AG04450 (cell line): ENCODE data around the gene SMIM23. TPM values are rescaled to one million over a fixed set of nuclear protein-coding genes. Genes with fewer than 3 reads are reported as not detected.

Experiments
- CTCF ChIA-PET: fragments of 300-600, 350-600 bp; formaldehyde crosslinking; extraction: SDS; loops from one replicate; lab custom pipeline; 2022; ENCODE audit warnings: antibody characterized with exemption, inconsistent platforms; lab: Charles Lee
- POLR2A ChIA-PET: fragments of 350-600 bp; formaldehyde crosslinking; extraction: SDS; loops from one replicate; lab custom pipeline; 2021; ENCODE audit warnings: antibody characterized with exemption, inconsistent platforms; lab: Yijun Ruan, JAX
- DNase-seq: peaks from one replicate; pipeline ENCODE4 v3.0.0-alpha.2; 2011; ENCODE audit warnings: low read depth, low spot score
- H3K27ac ChIP-seq: one replicate; pipeline ENCODE4 v1.5.1; 2012; ENCODE audit warnings: low read depth, low read length, control low read depth
- H3K27me3 ChIP-seq: one replicate; pipeline ENCODE4 v1.6.0; 2012; ENCODE audit warnings: low read length; ENCODE audit not compliant: control insufficient read depth, insufficient read depth
- H3K4me3 ChIP-seq: 2 replicates; pipeline ENCODE4 v1.5.1; 2011; ENCODE audit warnings: mild to moderate bottlenecking, low read depth, low read length, control low read depth
- H3K9me3 ChIP-seq: 2 replicates; pipeline ENCODE4 v1.5.1; 2012; ENCODE audit warnings: low read length; ENCODE audit not compliant: control insufficient read depth, insufficient read depth
- polyA plus RNA-seq: library from polyadenylated mRNA; depleted of rRNA; stranded (reverse); fragments of >200 nt; gene quantifications from 2 replicates; pipeline ENCODE4 v1.2.3, GENCODE V29; 2011
- TF ChIP-seq, protein P1 (sequence below): IDR thresholded peaks from 2 replicates; pipeline ENCODE4 v1.5.1; 2011; ENCODE audit warnings: low read depth, low read length, control low read depth, inconsistent platforms

Gene SMIM23
- polyA plus RNA-seq, 1 experiment: not detected

DNA sequence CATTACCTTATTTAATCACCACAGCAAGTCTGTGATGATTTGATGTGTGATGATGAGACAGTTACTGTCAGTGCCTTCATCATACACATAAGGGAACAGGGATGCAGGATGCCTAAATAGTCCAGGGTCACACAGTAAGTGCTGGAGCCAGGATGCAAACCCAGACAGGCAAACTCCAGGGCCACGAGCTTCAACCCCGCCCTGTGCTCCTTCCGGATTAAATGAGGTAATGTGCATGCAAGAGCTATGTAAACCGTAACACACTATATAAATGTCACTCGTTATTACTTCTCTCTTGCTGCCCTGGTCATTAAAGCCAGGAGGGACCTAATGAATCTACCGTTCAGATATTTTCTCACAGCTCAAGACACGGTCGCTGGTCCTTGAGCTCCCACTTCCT lies 12.8 kb downstream of the SMIM23 start:
- POLR2A ChIA-PET: no interaction called here
- no peak overlapping the region for H3K4me3 ChIP-seq
- H3K9me3 ChIP-seq: no peaks in the 10 kb centered on the region
- TF ChIP-seq, protein P1, sequence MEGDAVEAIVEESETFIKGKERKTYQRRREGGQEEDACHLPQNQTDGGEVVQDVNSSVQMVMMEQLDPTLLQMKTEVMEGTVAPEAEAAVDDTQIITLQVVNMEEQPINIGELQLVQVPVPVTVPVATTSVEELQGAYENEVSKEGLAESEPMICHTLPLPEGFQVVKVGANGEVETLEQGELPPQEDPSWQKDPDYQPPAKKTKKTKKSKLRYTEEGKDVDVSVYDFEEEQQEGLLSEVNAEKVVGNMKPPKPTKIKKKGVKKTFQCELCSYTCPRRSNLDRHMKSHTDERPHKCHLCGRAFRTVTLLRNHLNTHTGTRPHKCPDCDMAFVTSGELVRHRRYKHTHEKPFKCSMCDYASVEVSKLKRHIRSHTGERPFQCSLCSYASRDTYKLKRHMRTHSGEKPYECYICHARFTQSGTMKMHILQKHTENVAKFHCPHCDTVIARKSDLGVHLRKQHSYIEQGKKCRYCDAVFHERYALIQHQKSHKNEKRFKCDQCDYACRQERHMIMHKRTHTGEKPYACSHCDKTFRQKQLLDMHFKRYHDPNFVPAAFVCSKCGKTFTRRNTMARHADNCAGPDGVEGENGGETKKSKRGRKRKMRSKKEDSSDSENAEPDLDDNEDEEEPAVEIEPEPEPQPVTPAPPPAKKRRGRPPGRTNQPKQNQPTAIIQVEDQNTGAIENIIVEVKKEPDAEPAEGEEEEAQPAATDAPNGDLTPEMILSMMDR: no peak
- no peak for DNase-seq
- CTCF ChIA-PET: no interaction called here
- H3K27me3 ChIP-seq: peaks cover 34% of the 10 kb centered on the region
- no peak overlapping the region for H3K27ac ChIP-seq

DNA sequence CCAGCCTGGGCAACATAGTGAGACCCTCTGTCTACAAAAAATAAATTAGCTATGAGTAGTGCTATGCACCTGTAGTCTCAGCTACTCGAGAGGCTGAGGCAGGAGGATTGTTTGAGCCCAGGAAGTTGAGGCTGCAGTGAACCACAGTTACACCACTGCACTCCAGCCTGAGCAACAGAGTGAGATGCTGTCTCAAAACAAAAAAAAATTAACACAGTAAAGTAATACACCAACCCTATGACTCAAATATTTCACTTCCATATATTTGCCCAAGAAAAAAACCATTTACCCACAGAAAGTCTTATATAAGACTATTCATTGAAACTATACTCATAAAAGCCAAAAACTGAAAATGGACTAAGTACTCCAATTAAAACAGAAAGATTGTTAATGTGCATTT lies 16.2 kb downstream of the SMIM23 start:
- H3K27me3 ChIP-seq: peaks cover 39% of the 10 kb centered on the region
- H3K27ac ChIP-seq: no peak overlapping the region
- ChIA-PET POLR2A (no interaction called here), CTCF (no interaction called here)
- no peak for DNase-seq
- no peak overlapping the region for H3K4me3 ChIP-seq
- TF ChIP-seq, protein P1: no peak
- no peaks in the 10 kb centered on the region for H3K9me3 ChIP-seq

DNA sequence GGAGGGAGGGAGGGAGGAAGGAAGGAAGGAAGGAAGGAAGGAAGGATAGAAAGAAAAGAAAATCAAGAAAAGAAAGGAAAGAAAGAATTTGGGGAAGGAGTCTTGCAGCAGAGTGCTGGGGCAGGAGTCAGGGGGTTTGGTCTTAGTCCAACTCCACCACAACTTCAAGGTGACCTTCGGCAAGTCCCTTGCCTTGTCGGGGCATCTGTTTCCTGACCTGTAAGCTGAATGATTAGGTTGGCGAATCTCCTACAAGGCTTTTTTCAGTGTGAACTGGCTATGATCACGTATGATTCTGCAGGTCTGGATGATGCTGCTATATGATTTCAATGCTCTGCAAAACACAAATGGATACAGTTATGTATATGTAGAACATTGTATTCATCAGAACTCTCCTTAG lies 20.1 kb downstream of the SMIM23 start:
- DNase-seq: no peak
- Histone ChIP-seq H3K27me3 (peaks cover 35% of the 10 kb centered on the region), H3K9me3 (no peaks in the 10 kb centered on the region), H3K4me3 (no peak overlapping the region), H3K27ac (no peak overlapping the region)
- TF ChIP-seq, protein P1: no peak
- POLR2A ChIA-PET: no interaction called here
- CTCF ChIA-PET: interaction anchor here (1.1 kb wide), 1 partner anchor 106 kb away, joined by 3 read pairs; no protein-coding TSS in a partner anchor

DNA sequence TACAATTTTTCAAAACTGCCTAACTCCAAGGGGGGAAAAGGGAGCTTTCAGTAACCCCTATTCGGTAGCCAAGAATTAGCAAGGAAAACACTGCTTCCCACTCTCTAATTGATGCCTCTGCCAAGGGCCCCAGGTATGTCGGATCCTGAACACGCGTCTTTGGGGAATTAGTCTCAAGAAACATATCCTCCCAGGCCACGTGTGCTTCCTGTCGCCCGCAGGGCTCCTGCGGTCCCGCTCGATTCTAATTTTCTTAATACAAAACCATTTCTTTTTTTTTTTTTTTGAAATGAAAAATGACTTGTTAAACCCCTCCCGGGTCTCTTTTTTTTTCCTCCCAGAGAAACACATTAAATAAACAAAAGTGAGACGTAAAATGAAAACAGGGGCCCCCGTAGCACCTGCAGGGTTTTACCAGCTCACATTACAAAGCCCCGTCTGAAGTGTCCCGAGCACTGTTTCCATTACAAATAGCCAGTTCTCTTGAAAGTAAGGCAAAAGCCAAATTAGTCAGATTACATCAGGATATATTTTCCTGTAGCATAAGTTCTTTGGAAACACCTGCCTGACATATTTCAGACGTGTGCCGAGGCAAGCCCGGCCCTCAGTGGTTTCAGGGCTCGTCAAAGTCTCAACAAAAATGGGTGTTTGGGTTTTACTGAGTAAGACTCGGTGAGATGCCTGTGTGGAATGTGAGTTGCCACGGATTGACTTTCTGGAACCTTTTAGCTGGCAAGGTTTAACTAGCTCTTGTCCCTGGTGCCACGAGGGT lies 21.5 kb downstream of the SMIM23 start:
- peaks cover 34% of the 10 kb centered on the region for H3K27me3 ChIP-seq
- H3K4me3 ChIP-seq: no peak overlapping the region
- ChIA-PET CTCF (interaction anchor here (1.1 kb wide), 1 partner anchor 105 kb away, joined by 3 read pairs; no protein-coding TSS in a partner anchor), POLR2A (no interaction called here)
- TF ChIP-seq, protein P1: no peak
- peaks cover 3% of the 10 kb centered on the region; the same call in 1 of the 2 replicates for H3K9me3 ChIP-seq
- H3K27ac ChIP-seq: no peak overlapping the region
- no peak for DNase-seq

DNA sequence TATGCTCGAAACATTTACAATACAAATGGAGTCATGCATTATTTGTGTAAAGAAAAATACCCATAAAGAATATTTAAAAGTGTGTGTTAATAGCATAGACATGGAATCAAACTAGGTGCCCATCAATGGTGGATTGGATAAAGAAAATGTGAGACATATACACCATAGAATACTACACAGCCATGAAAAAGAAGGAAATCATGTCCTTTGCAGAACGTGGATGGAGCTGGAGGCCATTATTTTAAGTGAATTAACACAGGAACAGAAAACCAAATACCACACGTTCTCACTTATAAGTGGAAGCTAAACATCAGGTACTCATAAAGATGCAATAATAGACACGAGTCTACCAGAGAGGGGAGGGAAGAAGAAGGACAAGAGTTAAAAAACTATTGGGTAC lies 22.8 kb downstream of the SMIM23 start:
- H3K4me3 ChIP-seq: no peak overlapping the region
- peaks cover 3% of the 10 kb centered on the region; the same call in 1 of the 2 replicates for H3K9me3 ChIP-seq
- H3K27me3 ChIP-seq: peaks cover 34% of the 10 kb centered on the region
- TF ChIP-seq, protein P1: no peak
- DNase-seq: no peak
- ChIA-PET CTCF (no interaction called here), POLR2A (no interaction called here)
- no peak overlapping the region for H3K27ac ChIP-seq
